DND-41 (cell line): ENCODE data around the gene SCT.

ENCODE experiments used
- ATAC-seq: fragments of 200-7000 bp; cut with Tn5 transposase; 3 replicates; pipeline ENCODE4 v1.9.1; 2021; ENCODE audit warnings: low read depth; ENCODE audit not compliant: insufficient read depth
- DNase-seq: peaks from one replicate; pipeline ENCODE4 v3.0.0-alpha.2; 2020
- H2AFZ ChIP-seq: 2 replicates; pipeline ENCODE4 v1.6.0; 2012; ENCODE audit warnings: low read depth, low read length
- H3K27ac ChIP-seq: 2 replicates; pipeline ENCODE4 v1.5.1; 2012; ENCODE audit warnings: low read length, inconsistent platforms
- H3K27me3 ChIP-seq: fragments of 200-600 bp; sonication (generic); 2 replicates; pipeline ENCODE4 v1.6.0; 2012; ENCODE audit warnings: low read length, mild to moderate bottlenecking, inconsistent platforms; ENCODE audit not compliant: insufficient read depth, poor library complexity
- H3K36me3 ChIP-seq: 2 replicates; pipeline ENCODE4 v1.5.1; 2012; ENCODE audit warnings: low read length, inconsistent platforms; ENCODE audit not compliant: insufficient read depth
- H3K4me1 ChIP-seq: 2 replicates; pipeline ENCODE4 v1.5.1; 2012; ENCODE audit warnings: mild to moderate bottlenecking, low read length; ENCODE audit not compliant: insufficient read depth
- H3K4me2 ChIP-seq: 2 replicates; pipeline ENCODE4 v1.6.0; 2012; ENCODE audit warnings: mild to moderate bottlenecking, moderate library complexity, low read length, inconsistent platforms; ENCODE audit not compliant: insufficient read depth
- H3K4me3 ChIP-seq, 2 experiments: fragments of 200-600 bp in 1 of 2; shearing (Covaris generic) in 1 of 2; 2 replicates each; pipeline ENCODE4 v1.5.1; 2012 to 2016; ENCODE audit warnings: inconsistent platforms in 2 of 2, low read length in 2 of 2, mild to moderate bottlenecking in 2 of 2, low read depth in 1 of 2, moderate library complexity in 1 of 2
- H3K79me2 ChIP-seq: 2 replicates; pipeline ENCODE4 v1.6.0; 2012; ENCODE audit warnings: low read length, inconsistent platforms; ENCODE audit not compliant: insufficient read depth
- H3K9ac ChIP-seq: 2 replicates; pipeline ENCODE4 v1.6.0; 2012; ENCODE audit warnings: low read depth, mild to moderate bottlenecking, inconsistent platforms, low read length, moderate library complexity
- H3K9me3 ChIP-seq: 2 replicates; pipeline ENCODE4 v1.5.1; 2012; ENCODE audit warnings: low read length, moderate library complexity, mild to moderate bottlenecking, inconsistent platforms; ENCODE audit not compliant: insufficient read depth, severe bottlenecking
- H4K20me1 ChIP-seq: 2 replicates; pipeline ENCODE4 v1.6.0; 2012; ENCODE audit warnings: low read length; ENCODE audit not compliant: insufficient read depth
- EZH2 ChIP-seq: IDR thresholded peaks from 3 replicates; pipeline ENCODE4 v1.6.1; 2012; ENCODE audit warnings: borderline replicate concordance, low read depth, mild to moderate bottlenecking, moderate library complexity, low read length, inconsistent platforms; ENCODE audit not compliant: severe bottlenecking
- TF ChIP-seq, protein P1 (sequence below): IDR thresholded peaks from 2 replicates; pipeline ENCODE4 v1.5.1; 2012; ENCODE audit warnings: borderline replicate concordance, low read length, moderate library complexity, mild to moderate bottlenecking; ENCODE audit not compliant: poor library complexity, severe bottlenecking; ENCODE audit errors: extremely low read depth

The SCT gene

DNA sequence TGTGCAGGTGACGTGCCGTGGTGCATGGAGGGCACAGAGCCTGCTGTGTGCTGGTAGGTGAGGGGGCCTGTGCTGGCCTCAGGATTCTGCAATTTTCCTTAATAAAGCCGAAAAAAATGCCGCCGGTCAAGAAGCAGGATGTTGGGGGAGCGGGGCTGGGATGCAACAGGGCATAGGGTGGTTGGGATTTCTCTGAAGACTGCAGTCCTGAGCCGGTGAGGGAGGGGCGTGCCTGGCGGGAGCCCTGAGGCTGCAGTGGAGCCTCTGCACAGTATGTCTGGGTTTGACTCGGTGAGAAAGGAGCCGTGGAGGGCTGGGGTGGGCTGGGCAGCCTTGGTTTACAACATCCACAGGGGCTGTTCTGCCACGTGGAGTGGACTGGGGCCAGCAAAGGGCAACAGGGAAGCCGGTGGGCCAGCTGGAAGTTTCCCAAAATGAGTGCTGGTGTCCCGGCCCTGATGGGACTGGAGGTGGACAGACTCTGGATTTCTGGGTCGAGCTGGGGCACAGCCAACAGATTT is 3.6 kb downstream of the SCT start:
- TF ChIP-seq EZH2 = no peak
- DNase-seq (no peak), ATAC-seq (no peak)
- Histone ChIP-seq H3K79me2 (no peaks in the 10 kb centered on the region), H3K4me2 (no peak overlapping the region), H3K9ac (no peak overlapping the region), H3K4me3 (no peak overlapping the region), H3K9me3 (no peaks in the 10 kb centered on the region), H2AFZ (no peak overlapping the region), H3K27me3 (no peaks in the 10 kb centered on the region), H4K20me1 (peaks cover 7% of the 10 kb centered on the region; the same call in 1 of the 2 replicates), H3K36me3 (peaks cover 11% of the 10 kb centered on the region; the same call in 1 of the 2 replicates), H3K27ac (no peak overlapping the region), H3K4me1 (no peaks in the 10 kb centered on the region)

DNA sequence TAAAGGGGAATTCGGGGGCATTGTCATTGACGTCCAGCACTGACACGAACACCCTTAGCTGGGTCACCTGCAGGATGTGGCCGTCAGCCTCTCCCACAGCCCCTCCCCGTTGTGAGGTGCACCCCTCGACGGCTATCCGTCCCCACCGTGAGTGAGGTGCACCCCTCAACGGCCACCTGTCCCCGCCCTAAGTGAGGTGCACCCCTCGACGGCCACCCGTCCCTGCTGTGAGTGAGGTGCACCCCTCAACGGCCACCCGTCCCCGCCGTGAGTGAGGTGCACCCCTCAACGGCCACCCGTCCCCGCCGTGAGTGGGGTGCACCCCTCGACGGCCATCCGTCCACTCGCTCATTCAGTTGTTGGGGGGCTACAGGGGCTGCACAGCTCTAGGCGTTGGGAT is 5.1 kb downstream of the SCT start:
- no peak overlapping the region for H3K9ac ChIP-seq
- no peak overlapping the region for H3K4me3 ChIP-seq
- no peaks in the 10 kb centered on the region for H3K4me1 ChIP-seq
- H3K27ac ChIP-seq = no peak overlapping the region
- ATAC-seq (no peak), DNase-seq (no peak)
- no peak for TF ChIP-seq EZH2
- TF ChIP-seq, protein P1, sequence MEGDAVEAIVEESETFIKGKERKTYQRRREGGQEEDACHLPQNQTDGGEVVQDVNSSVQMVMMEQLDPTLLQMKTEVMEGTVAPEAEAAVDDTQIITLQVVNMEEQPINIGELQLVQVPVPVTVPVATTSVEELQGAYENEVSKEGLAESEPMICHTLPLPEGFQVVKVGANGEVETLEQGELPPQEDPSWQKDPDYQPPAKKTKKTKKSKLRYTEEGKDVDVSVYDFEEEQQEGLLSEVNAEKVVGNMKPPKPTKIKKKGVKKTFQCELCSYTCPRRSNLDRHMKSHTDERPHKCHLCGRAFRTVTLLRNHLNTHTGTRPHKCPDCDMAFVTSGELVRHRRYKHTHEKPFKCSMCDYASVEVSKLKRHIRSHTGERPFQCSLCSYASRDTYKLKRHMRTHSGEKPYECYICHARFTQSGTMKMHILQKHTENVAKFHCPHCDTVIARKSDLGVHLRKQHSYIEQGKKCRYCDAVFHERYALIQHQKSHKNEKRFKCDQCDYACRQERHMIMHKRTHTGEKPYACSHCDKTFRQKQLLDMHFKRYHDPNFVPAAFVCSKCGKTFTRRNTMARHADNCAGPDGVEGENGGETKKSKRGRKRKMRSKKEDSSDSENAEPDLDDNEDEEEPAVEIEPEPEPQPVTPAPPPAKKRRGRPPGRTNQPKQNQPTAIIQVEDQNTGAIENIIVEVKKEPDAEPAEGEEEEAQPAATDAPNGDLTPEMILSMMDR = no peak
- H3K4me2 ChIP-seq = no peak overlapping the region
- H3K9me3 ChIP-seq = no peaks in the 10 kb centered on the region
- H3K36me3 ChIP-seq = peaks cover 15% of the 10 kb centered on the region
- no peak overlapping the region for H2AFZ ChIP-seq
- H4K20me1 ChIP-seq = peaks cover 8% of the 10 kb centered on the region; the same call in 1 of the 2 replicates
- H3K27me3 ChIP-seq = no peaks in the 10 kb centered on the region
- H3K79me2 ChIP-seq = 0 out of 2 replicates have a peak, but pooled peaks cover 4% of the 10 kb centered on the region

DNA sequence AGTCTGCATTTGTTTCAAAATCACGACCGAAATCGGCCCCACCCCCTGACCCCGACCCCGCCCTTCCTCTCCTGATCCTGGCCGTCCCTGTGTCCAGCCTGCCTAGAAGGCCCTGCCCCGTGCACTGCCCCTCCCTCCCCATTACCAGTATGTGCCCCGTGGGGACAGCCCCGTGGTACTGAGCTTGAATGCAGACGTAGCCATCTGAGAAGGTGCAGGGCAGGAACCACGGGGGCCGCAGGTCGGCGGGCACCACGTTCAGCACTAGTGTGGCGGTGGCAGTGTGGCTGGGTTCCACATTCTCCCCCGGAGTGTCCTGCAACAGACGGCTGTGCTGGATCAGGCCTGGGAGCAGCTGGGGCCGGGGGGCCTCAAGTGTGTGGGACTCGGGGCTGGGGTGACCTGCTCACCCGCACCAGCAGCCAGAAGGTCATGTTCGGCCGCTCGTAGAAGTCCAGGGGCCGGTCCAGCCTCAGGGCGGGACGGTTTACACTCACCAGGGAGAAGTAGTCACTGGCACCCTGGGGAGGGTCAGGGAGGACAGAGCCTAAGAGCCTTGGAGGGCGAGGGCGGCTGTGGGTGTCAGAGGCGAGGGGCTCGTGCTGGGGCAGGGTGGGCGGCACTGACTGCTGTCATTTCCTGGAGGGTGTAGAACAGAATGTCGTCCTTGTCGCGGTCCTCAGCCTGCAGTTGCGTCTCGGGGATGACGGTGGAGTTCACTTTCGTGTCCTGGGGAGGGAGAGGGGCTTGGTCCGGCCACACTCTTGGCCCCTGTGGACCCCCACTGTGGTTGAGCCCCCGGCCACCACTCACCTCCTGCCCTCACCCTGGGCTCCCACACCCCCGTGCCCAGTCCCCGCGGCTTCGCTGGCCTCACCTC is 5.8 kb downstream of the SCT start:
- Histone ChIP-seq H3K9ac (no peak overlapping the region), H3K4me3 (no peak overlapping the region), H3K36me3 (peaks cover 15% of the 10 kb centered on the region), H3K79me2 (peaks cover 8% of the 10 kb centered on the region; the same call in 1 of the 2 replicates), H3K4me2 (no peak overlapping the region), H2AFZ (no peak overlapping the region), H4K20me1 (peaks cover 8% of the 10 kb centered on the region; the same call in 1 of the 2 replicates), H3K27ac (no peak overlapping the region), H3K27me3 (no peaks in the 10 kb centered on the region), H3K9me3 (no peaks in the 10 kb centered on the region), H3K4me1 (peaks cover 6% of the 10 kb centered on the region)
- DNase-seq = no peak
- TF ChIP-seq, protein P1 = no peak
- TF ChIP-seq EZH2 = no peak
- no peak for ATAC-seq

DNA sequence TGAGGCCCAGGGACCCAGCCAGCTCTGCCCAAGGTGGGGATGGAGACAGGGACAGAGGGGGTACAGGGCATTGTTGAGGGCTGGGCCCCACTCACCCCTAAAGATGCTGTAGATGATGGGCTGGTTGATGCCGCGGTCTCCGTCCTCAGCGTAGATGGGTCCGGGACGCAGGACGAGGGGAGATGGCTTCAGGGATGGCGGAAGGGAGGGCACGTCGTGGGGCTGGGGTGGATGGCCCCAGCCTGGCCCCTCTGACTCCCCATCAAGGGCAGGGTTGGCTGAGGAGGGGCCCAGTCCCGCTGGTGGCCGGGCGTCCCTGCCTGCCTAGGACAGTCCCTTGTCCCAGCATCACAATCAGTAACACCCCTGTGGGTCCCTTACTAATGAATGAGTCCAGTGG is 6.8 kb downstream of the SCT start:
- Histone ChIP-seq H3K4me1 (peaks cover 13% of the 10 kb centered on the region), H3K36me3 (peaks cover 15% of the 10 kb centered on the region), H3K9ac (no peak overlapping the region), H3K79me2 (peaks cover 10% of the 10 kb centered on the region), H3K27ac (no peak overlapping the region), H3K27me3 (no peaks in the 10 kb centered on the region), H2AFZ (no peak overlapping the region), H3K4me2 (no peak overlapping the region), H3K4me3 (no peak overlapping the region), H4K20me1 (peaks cover 11% of the 10 kb centered on the region), H3K9me3 (no peaks in the 10 kb centered on the region)
- no peak for ATAC-seq
- DNase-seq = no peak
- TF ChIP-seq, protein P1 = no peak
- TF ChIP-seq EZH2 = no peak
